Uterine smooth muscle cell (primary cell): ENCODE data around the gene NEK6. TPM values are rescaled to one million over a fixed set of nuclear protein-coding genes. Genes with fewer than 3 reads are reported as not detected.

Source experiments
- total RNA-seq: library from RNA; depleted of rRNA; stranded (reverse); fragments of >200 nt; gene quantifications from 2 replicates; pipeline ENCODE4 v1.2.3, GENCODE V29; 2014

Gene NEK6
- 35.6 and 42.1 TPM in 2 replicates for total RNA-seq

DNA sequence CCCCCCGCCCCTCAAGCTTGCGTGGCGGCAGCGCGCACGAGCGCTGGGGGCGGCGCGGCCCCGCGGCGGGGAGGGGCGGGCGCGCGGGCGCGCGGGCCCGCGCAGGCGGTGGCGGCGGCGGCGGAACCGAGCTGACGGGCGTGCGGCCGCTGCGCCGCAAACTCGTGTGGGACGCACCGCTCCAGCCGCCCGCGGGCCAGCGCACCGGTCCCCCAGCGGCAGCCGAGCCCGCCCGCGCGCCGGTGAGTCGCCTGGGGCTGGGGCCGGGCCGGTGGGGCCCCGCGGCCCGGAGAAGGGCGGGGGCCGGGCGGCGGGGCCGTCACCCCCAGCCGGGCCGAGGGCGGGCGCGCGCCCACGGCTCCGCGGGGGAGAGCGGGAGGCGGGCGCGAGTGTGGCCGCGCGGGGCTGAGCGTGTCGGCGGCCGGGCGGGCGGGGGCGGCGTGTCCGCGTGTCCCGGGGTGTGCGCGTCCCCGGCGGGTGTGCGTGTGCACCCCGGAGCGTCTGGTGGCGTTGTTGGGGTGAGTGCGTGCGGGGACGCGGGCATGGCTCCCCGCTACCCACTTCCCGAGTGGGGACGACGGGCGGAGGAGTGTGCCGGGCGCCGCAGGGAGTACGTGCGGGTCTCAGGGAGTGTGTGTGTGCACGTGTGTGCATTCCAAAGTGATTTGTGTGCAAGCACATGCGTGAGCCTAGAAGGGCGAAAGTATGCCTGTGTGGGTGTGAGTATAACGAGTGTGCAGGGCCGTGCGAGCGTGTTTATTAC is at the start of gene NEK6:
NEK6 (plus strand) TSS at position 106 of the 763 bp plus-strand sequence. CDS start 44,016 bp downstream, outside the sequence.

Other genes with a start within 250 kb of the NEK6 start
- gene LHX2, start 246.2 kb upstream of the NEK6 start, total RNA-seq: 0.33 TPM in 1 of 2 replicates, not detected in the other
- 263 and 411 TPM in 2 replicates for gene PSMB7, start 157.5 kb downstream of the NEK6 start, total RNA-seq
- not detected in 2 replicates for gene ADGRD2, start 192.5 kb downstream of the NEK6 start, total RNA-seq
- gene NR5A1, start 249.4 kb downstream of the NEK6 start, total RNA-seq: not detected in 2 replicates